HCT116 (cell line): ENCODE measurements around the gene PRRT3. TPM values are rescaled to one million over a fixed set of nuclear protein-coding genes. Genes with fewer than 3 reads are reported as not detected.
A peak's percentile ranks its signal among the peaks of the same experiment; 100 is the strongest.

Experiments used
- ATAC-seq: fragments of 200-7000 bp; cut with Tn5 transposase; 2 replicates; pipeline ENCODE4 v1.9.1; 2020; ENCODE audit warnings: mild to moderate bottlenecking, moderate library complexity
- BruUV-seq: library from RNA; stranded (reverse); fragments of 400-500 nt; replicated peaks from 2 replicates; lab custom pipeline; 2021; lab: Mats Ljungman, UMichigan
- CTCF ChIA-PET: fragments of 300-600 bp; sonication (Branson Sonifier 250); formaldehyde crosslinking; loops from one replicate; lab custom pipeline; 2021; ENCODE audit warnings: antibody characterized with exemption; lab: Charles Lee
- POLR2A ChIA-PET: fragments of 300-600, 350-600 bp; sonication (Branson Sonifier 250); formaldehyde crosslinking; loops from one replicate; lab custom pipeline; 2021; ENCODE audit warnings: antibody characterized with exemption; lab: Charles Lee
- RAD21 ChIA-PET, 2 experiments: fragments of 300-600 bp; sonication (Branson Sonifier 250); formaldehyde crosslinking; loops; one replicate each; lab custom pipeline; 2023; ENCODE audit warnings: low total read pairs in 2 of 2; ENCODE audit not compliant: uncharacterized antibody in 2 of 2, unreplicated experiment in 2 of 2, low non-redundant PET in 1 of 2; lab: Charles Lee
- DNase-seq: peaks from one replicate; pipeline ENCODE4 v3.0.0-alpha.2; 2010; ENCODE audit warnings: low read depth, low spot score
- H2AFZ ChIP-seq: fragments of 200-600 bp; shearing (Covaris generic), sonication (generic); 2 replicates; pipeline ENCODE4 v1.6.1; 2017; ENCODE audit warnings: low read depth, mixed run types, mixed read lengths, antibody characterized with exemption, low read length; ENCODE audit not compliant: poor library complexity, severe bottlenecking
- H3K27ac ChIP-seq: 2 replicates; pipeline ENCODE4 v1.5.1; 2012; ENCODE audit warnings: low read depth, low read length
- H3K27me3 ChIP-seq: fragments of 200-600 bp; sonication (generic); 2 replicates; pipeline ENCODE4 v1.6.1; 2016; ENCODE audit warnings: mixed run types, low read length, mixed read lengths; ENCODE audit not compliant: insufficient read depth
- H3K36me3 ChIP-seq, 2 experiments: fragments of 200-500 bp in 1 of 2; fragments of 200-600 bp in 1 of 2; sonication (Bioruptor generic) in 1 of 2; sonication (generic) in 1 of 2; 2 replicates each; pipeline versions ENCODE4 v1.5.1 to v1.6.1; 2014 to 2016; ENCODE audit warnings: low read length in 2 of 2, inconsistent platforms in 1 of 2, mixed read lengths in 1 of 2, mixed run types in 1 of 2; ENCODE audit not compliant: insufficient read depth in 2 of 2, control insufficient read depth in 1 of 2
- H3K4me1 ChIP-seq, 2 experiments: fragments of 200-600 bp in 1 of 2; sonication (generic) in 1 of 2; 2 replicates each; pipeline versions ENCODE4 v1.5.1 to v1.6.1; 2012 to 2017; ENCODE audit warnings: low read length in 2 of 2, inconsistent platforms in 1 of 2, mild to moderate bottlenecking in 1 of 2, mixed read lengths in 1 of 2, mixed run types in 1 of 2, moderate library complexity in 1 of 2; ENCODE audit not compliant: insufficient read depth in 2 of 2, control insufficient read depth in 1 of 2
- H3K4me2 ChIP-seq: fragments of 200-600 bp; sonication (generic); 2 replicates; pipeline ENCODE4 v1.6.1; 2017; ENCODE audit warnings: mixed run types, low read length, mixed read lengths
- H3K4me3 ChIP-seq, 2 experiments: fragments of 200-600 bp in 1 of 2; sonication (generic) in 1 of 2; replicated peaks in 1 of 2; 2 replicates each; pipeline ENCODE4 v1.5.1; 2011 to 2016; ENCODE audit warnings: low read length in 2 of 2, control low read depth in 1 of 2, low read depth in 1 of 2, mild to moderate bottlenecking in 1 of 2, mixed read lengths in 1 of 2, mixed run types in 1 of 2
- H3K79me2 ChIP-seq: fragments of 200-600 bp; sonication (generic); 2 replicates; pipeline ENCODE4 v1.6.1; 2017; ENCODE audit warnings: mild to moderate bottlenecking, mixed run types, low read length, moderate library complexity, mixed read lengths; ENCODE audit not compliant: insufficient read depth
- H3K9ac ChIP-seq: fragments of 200-600 bp; sonication (generic); 2 replicates; pipeline ENCODE4 v1.6.1; 2016; ENCODE audit warnings: low read length, mixed read lengths
- H3K9me2 ChIP-seq: fragments of 200-600 bp; sonication (generic), shearing (Covaris generic); 2 replicates; pipeline ENCODE4 v1.6.1; 2017; ENCODE audit warnings: mixed run types, mild to moderate bottlenecking, moderate library complexity; ENCODE audit not compliant: insufficient read depth
- H3K9me3 ChIP-seq, 2 experiments: fragments of 200-500 bp in 1 of 2; fragments of 200-600 bp in 1 of 2; sonication (Bioruptor generic) in 1 of 2; sonication (generic) in 1 of 2; 2 replicates each; pipeline ENCODE4 v1.6.1; 2014 to 2017; ENCODE audit warnings: low read length in 2 of 2, mixed read lengths in 2 of 2, inconsistent platforms in 1 of 2, low read depth in 1 of 2, mild to moderate bottlenecking in 1 of 2, mixed run types in 1 of 2, moderate library complexity in 1 of 2; ENCODE audit not compliant: control insufficient read depth in 1 of 2, insufficient read depth in 1 of 2
- H4K20me1 ChIP-seq: fragments of 200-600 bp; sonication (generic), shearing (Covaris generic); 2 replicates; pipeline ENCODE4 v1.6.1; 2017; ENCODE audit warnings: mixed run types, mild to moderate bottlenecking, moderate library complexity; ENCODE audit not compliant: insufficient read depth
- EGR1 ChIP-seq: IDR thresholded peaks from 2 replicates; pipeline ENCODE4 v1.6.1; 2012; ENCODE audit warnings: low read depth
- ELF1 ChIP-seq: IDR thresholded peaks from 2 replicates; pipeline ENCODE4 v1.6.1; 2012; ENCODE audit warnings: low read depth, borderline replicate concordance
- SP1 ChIP-seq: IDR thresholded peaks from 2 replicates; pipeline ENCODE4 v1.6.1; 2012; ENCODE audit warnings: low read depth
- YY1 ChIP-seq: IDR thresholded peaks from 2 replicates; pipeline ENCODE4 v1.6.1; 2011; ENCODE audit warnings: low read length, low read depth, moderate library complexity, mild to moderate bottlenecking; ENCODE audit not compliant: insufficient replicate concordance; ENCODE audit errors: extremely low read depth
- ZBTB33 ChIP-seq: IDR thresholded peaks from 2 replicates; pipeline ENCODE4 v1.6.1; 2011; ENCODE audit warnings: mild to moderate bottlenecking, low read length, moderate library complexity; ENCODE audit not compliant: insufficient replicate concordance; ENCODE audit errors: extremely low read depth
- ZFX ChIP-seq: fragments of 450-650 bp; IDR thresholded peaks from 2 replicates; pipeline ENCODE4 v1.6.1; 2017
- intact Hi-C: fragments of 100-400 bp; cut with micrococcal nuclease; formaldehyde crosslinking; loops from 2 replicates; pipeline ENCODE4 v1.10.0; 2022
- total RNA-seq: library from RNA; stranded (reverse); gene quantifications from one replicate; pipeline ENCODE4 v1.2.1, GENCODE V29; 2021; ENCODE audit not compliant: unreplicated experiment
- TF ChIP-seq, protein P1 (sequence below): IDR thresholded peaks from 2 replicates; pipeline ENCODE4 v1.6.1; 2012

The PRRT3 gene
- total RNA-seq, 1 experiment from 2014 or later = 0.96 TPM

- TF ChIP-seq ZBTB33 (no peak), ZFX (no peak), YY1 (no peak), EGR1 (no peak), ELF1 (no peak)
- TF ChIP-seq, protein P1, sequence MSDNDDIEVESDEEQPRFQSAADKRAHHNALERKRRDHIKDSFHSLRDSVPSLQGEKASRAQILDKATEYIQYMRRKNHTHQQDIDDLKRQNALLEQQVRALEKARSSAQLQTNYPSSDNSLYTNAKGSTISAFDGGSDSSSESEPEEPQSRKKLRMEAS = peak; percentile 67
Observed at GRCh38 chr3:9976721-9977709, 24.8 kb upstream of the PRRT3 start (continued).

DNA sequence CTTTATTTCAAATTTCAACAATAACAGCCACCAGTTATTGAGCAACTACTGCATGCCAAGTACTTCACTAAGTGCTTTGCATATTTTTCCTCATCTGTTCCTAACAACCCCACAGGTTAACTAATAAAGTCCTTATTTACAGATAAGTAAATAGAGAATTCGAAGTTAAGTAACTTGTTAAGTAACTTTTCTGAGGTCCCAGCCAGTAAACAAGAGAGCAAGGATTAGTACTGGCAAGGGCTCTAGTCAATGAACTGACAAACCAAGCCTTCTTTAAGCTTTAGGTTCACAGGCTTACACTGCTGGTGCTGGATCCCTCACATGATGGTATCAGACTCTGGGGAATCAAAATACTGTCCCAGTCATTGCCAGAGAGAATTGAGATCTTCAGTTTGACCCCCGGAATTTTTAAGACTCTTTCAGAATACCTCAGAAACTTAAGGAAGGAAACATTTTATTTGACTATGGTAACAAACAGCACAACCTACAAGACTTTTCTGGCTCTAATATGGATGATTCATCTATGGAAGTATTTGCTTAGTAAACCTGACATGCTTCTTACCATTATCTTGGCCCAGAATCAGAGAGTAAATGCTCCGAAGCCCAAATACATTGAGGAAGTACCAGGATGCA, 17.9 kb upstream of the PRRT3 start:
- Histone ChIP-seq H3K4me3 (no peak overlapping the region), H3K27me3 (no peaks in the 10 kb centered on the region), H4K20me1 (no peaks in the 10 kb centered on the region), H2AFZ (no peak overlapping the region), H3K4me2 (no peak overlapping the region), H3K27ac (no peak overlapping the region), H3K79me2 (no peaks in the 10 kb centered on the region), H3K9me2 (0 out of 2 replicates have a peak, but pooled peaks cover 4% of the 10 kb centered on the region), H3K9ac (no peak overlapping the region), H3K9me3 (no peaks in the 10 kb centered on the region), H3K4me1 (no peaks in the 10 kb centered on the region), H3K36me3 (peaks cover 13 to 34% of the 10 kb centered on the region in 2 experiments)
- POLR2A ChIA-PET = no interaction called here
- intact Hi-C loops = no loop called here
- no peak for DNase-seq
- RAD21 ChIA-PET = no interaction called here
- CTCF ChIA-PET = no interaction called here
- ATAC-seq = no peak
- BruUV-seq = no TSS peak
- no peak for TF ChIP-seq SP1
- TF ChIP-seq, protein P1 = no peak
